Neural cell (in vitro differentiated cells): ENCODE results near the gene ZDHHC3.

Experiments used
- EZH2 ChIP-seq: fragments of 200-600, 300-800 bp; shearing (Covaris generic), sonication (generic); IDR thresholded peaks from 2 replicates; pipeline ENCODE4 v1.6.1; 2014; ENCODE audit warnings: antibody characterized with exemption, low read length, borderline replicate concordance, mild to moderate bottlenecking; ENCODE audit not compliant: insufficient read depth, poor library complexity, severe bottlenecking
- POLR2AphosphoS5 ChIP-seq: IDR thresholded peaks from 2 replicates; pipeline ENCODE4 v1.6.1; 2012
- RAD21 ChIP-seq: fragments of 450-650 bp; conservative IDR thresholded peaks from 2 replicates; pipeline ENCODE4 v1.6.1; 2014; ENCODE audit warnings: antibody characterized with exemption, mild to moderate bottlenecking, moderate library complexity
- TF ChIP-seq, protein P1 (sequence below): fragments of 450-650 bp; IDR thresholded peaks from 2 replicates; pipeline ENCODE4 v1.5.1; 2014; ENCODE audit warnings: antibody characterized with exemption, mild to moderate bottlenecking, moderate library complexity; ENCODE audit not compliant: poor library complexity, severe bottlenecking

DNA sequence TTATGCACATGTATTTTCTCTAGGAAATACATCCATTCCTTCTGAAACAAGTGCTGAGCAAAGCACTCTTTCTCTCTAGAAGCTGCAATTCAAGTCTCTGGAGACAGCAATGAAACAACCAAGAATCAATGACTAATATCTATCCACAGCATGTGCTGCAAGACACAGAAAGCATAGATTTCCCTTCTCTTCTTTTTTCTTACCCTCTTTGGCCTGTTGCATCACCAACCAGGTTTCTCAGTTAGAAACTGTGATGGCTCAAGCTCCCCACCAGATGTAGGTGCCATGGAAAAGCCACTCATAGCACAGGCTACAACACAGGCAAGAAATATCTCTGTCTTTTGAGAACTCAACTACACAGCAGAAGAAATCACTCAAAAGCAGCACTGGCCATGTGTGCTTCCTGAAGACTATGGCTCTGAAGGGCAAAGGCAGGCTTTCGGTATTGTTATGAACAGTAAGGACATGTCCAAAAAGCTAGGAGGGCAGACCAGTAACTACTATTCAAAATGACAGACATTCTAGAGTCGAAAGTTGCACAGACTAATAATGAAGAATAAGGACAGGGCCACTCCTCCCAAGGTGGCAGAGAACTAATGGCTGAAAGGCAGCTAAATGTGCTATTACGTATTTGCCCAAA, 15.5 kb downstream of the ZDHHC3 start:
- TF ChIP-seq, protein P1, sequence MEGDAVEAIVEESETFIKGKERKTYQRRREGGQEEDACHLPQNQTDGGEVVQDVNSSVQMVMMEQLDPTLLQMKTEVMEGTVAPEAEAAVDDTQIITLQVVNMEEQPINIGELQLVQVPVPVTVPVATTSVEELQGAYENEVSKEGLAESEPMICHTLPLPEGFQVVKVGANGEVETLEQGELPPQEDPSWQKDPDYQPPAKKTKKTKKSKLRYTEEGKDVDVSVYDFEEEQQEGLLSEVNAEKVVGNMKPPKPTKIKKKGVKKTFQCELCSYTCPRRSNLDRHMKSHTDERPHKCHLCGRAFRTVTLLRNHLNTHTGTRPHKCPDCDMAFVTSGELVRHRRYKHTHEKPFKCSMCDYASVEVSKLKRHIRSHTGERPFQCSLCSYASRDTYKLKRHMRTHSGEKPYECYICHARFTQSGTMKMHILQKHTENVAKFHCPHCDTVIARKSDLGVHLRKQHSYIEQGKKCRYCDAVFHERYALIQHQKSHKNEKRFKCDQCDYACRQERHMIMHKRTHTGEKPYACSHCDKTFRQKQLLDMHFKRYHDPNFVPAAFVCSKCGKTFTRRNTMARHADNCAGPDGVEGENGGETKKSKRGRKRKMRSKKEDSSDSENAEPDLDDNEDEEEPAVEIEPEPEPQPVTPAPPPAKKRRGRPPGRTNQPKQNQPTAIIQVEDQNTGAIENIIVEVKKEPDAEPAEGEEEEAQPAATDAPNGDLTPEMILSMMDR, result no peak
- TF ChIP-seq RAD21 (no peak), EZH2 (no peak), POLR2AphosphoS5 (no peak)
